Loucy (cell line): ENCODE measurements around the gene PGS1.

Experiments used
- H2AFZ ChIP-seq: fragments of 200-600 bp; sonication (generic); 2 replicates; pipeline ENCODE4 v1.6.0; 2016; ENCODE audit warnings: antibody characterized with exemption, mild to moderate bottlenecking, low read length, moderate library complexity
- H3F3A ChIP-seq: fragments of 200-600 bp; 2 replicates; pipeline ENCODE4 v1.6.0; 2016; ENCODE audit warnings: antibody characterized with exemption, low read depth, mild to moderate bottlenecking
- H3K27me3 ChIP-seq: fragments of 200-600 bp; sonication (generic); 2 replicates; pipeline ENCODE4 v1.6.1; 2014; ENCODE audit warnings: low read length, mild to moderate bottlenecking; ENCODE audit not compliant: insufficient read depth, poor library complexity, severe bottlenecking
- H3K36me3 ChIP-seq: fragments of 200-600 bp; sonication (generic); 2 replicates; pipeline ENCODE4 v1.6.1; 2016; ENCODE audit warnings: low read length; ENCODE audit not compliant: insufficient read depth
- H3K4me1 ChIP-seq: fragments of 200-600 bp; sonication (generic); 2 replicates; pipeline ENCODE4 v1.5.1; 2014; ENCODE audit warnings: low read length, mild to moderate bottlenecking; ENCODE audit not compliant: insufficient read depth, poor library complexity, severe bottlenecking
- H3K4me2 ChIP-seq: fragments of 200-600 bp; sonication (generic); 2 replicates; pipeline ENCODE4 v1.6.0; 2014; ENCODE audit warnings: antibody characterized with exemption, low read length, low read depth, mild to moderate bottlenecking; ENCODE audit not compliant: poor library complexity, severe bottlenecking
- H3K4me3 ChIP-seq: fragments of 200-600 bp; sonication (generic); 2 replicates; pipeline ENCODE4 v1.5.1; 2014; ENCODE audit warnings: low read length, mild to moderate bottlenecking, mixed read lengths; ENCODE audit not compliant: poor library complexity, severe bottlenecking
- H3K79me2 ChIP-seq: fragments of 200-600 bp; sonication (generic); 2 replicates; pipeline ENCODE4 v1.6.1; 2014; ENCODE audit warnings: low read length; ENCODE audit not compliant: insufficient read depth
- H3K9ac ChIP-seq: fragments of 200-600 bp; sonication (generic); 2 replicates; pipeline ENCODE4 v1.6.0; 2014; ENCODE audit warnings: mild to moderate bottlenecking, low read depth, low read length, moderate library complexity; ENCODE audit not compliant: poor library complexity, severe bottlenecking
- H3K9me2 ChIP-seq: fragments of 200-600 bp; sonication (generic); replicated peaks from 2 replicates; pipeline ENCODE4 v1.6.1; 2016; ENCODE audit warnings: low read depth, low read length, mixed read lengths
- H3K9me3 ChIP-seq: fragments of 200-600 bp; sonication (generic); 2 replicates; pipeline ENCODE4 v1.6.1; 2014; ENCODE audit warnings: mild to moderate bottlenecking, antibody characterized with exemption, low read length, low read depth; ENCODE audit not compliant: insufficient read depth
- H4K20me1 ChIP-seq: fragments of 200-600 bp; sonication (generic); 2 replicates; pipeline ENCODE4 v1.6.0; 2014; ENCODE audit warnings: antibody characterized with exemption, low read length, mild to moderate bottlenecking; ENCODE audit not compliant: insufficient read depth, poor library complexity, severe bottlenecking
- EZH2phosphoT487 ChIP-seq: fragments of 200-600 bp; IDR thresholded peaks from 2 replicates; pipeline ENCODE4 v1.6.1; 2018; ENCODE audit warnings: antibody characterized with exemption, mild to moderate bottlenecking, moderate library complexity, borderline replicate concordance
- TF ChIP-seq, protein P1 (sequence below): fragments of 200-600 bp; sonication (generic); conservative IDR thresholded peaks from 2 replicates; pipeline ENCODE4 v1.5.1; 2014; ENCODE audit warnings: mild to moderate bottlenecking, antibody characterized with exemption, low read length

Gene PGS1

DNA sequence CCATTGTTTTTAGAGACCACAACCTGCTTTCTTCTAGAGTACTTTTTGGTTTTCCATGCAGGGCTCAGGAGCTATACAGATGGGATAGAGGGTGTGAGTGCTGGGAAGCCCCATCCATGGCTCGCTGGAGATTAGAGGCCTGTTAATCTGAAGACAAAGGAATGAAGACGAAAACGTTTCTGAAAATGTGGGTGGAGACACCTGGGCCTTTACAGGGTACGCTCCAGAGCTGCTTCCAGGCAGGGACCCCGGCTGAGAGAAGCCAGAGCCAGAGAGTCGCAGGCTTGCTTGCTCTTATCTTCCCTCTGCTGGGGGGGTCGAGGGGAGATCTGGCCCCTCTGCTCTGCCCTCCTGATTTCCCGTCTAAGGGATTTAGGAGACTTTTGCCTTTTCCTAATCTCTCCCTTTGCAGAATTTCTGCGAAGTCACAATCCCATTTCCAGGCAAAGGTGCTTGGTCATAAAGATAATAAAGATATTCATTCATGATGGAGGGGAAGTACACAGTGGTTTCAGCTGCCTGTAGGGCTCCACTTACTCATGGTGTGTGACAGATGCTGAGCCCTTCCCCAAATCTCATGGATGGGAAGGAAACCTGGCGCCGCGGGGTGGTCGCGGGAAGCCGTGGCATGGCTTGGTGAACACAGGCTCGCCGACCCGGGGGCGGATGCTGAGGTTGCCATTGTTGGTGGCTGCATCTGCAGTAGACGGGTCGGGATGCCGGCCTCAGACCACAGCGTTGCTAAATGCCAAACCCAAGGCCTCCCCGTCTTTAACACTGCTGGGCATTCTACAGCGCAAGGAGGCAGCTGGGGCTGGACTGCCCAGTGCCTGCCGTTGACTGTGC lies 13.8 kb upstream of the PGS1 start:
- Histone ChIP-seq H3K9me2 (no peaks in the 10 kb centered on the region), H3K27me3 (peaks cover 3% of the 10 kb centered on the region), H2AFZ (no peak overlapping the region), H3K4me3 (no peak overlapping the region), H3K36me3 (no peaks in the 10 kb centered on the region), H3K4me1 (peaks cover 5% of the 10 kb centered on the region), H3K79me2 (no peaks in the 10 kb centered on the region), H4K20me1 (no peaks in the 10 kb centered on the region), H3K4me2 (no peak overlapping the region), H3K9ac (no peak overlapping the region), H3K9me3 (no peaks in the 10 kb centered on the region), H3F3A (no peaks in the 10 kb centered on the region)
- TF ChIP-seq, protein P1, sequence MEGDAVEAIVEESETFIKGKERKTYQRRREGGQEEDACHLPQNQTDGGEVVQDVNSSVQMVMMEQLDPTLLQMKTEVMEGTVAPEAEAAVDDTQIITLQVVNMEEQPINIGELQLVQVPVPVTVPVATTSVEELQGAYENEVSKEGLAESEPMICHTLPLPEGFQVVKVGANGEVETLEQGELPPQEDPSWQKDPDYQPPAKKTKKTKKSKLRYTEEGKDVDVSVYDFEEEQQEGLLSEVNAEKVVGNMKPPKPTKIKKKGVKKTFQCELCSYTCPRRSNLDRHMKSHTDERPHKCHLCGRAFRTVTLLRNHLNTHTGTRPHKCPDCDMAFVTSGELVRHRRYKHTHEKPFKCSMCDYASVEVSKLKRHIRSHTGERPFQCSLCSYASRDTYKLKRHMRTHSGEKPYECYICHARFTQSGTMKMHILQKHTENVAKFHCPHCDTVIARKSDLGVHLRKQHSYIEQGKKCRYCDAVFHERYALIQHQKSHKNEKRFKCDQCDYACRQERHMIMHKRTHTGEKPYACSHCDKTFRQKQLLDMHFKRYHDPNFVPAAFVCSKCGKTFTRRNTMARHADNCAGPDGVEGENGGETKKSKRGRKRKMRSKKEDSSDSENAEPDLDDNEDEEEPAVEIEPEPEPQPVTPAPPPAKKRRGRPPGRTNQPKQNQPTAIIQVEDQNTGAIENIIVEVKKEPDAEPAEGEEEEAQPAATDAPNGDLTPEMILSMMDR = no peak
- no peak for TF ChIP-seq EZH2phosphoT487

DNA sequence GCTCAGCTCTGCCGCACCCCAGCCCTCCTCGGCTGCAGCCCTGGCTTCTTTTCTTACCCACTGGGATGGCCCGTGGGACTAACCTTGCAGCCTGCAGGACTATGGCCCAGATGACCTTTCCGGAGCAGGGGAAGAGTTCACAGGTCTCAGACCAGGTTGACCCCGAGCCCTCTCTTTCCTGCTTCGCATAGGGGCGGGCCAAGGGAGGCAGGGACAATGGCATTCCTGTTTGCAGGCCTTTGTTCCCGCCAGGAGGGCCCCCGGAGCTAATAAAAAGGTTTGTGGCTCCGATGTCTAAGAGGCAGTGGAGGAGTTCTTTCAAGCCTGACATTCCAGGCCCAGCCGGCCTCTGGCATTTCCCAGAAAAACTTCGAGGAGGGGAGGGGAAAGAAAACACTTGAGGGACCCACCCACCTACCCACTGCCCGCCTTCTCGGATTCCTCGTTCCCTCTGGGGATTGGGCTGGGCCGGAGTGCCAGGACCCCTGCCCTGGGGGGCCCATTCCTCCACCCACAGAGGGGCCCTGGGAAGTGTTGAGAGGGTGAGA lies 12.8 kb upstream of the PGS1 start:
- H4K20me1 ChIP-seq = no peaks in the 10 kb centered on the region
- H2AFZ ChIP-seq = no peak overlapping the region
- H3K9ac ChIP-seq = no peak overlapping the region
- no peaks in the 10 kb centered on the region for H3K79me2 ChIP-seq
- H3K36me3 ChIP-seq = no peaks in the 10 kb centered on the region
- H3F3A ChIP-seq = no peaks in the 10 kb centered on the region
- H3K4me3 ChIP-seq = no peak overlapping the region
- H3K27me3 ChIP-seq = no peaks in the 10 kb centered on the region
- TF ChIP-seq EZH2phosphoT487 = no peak
- TF ChIP-seq, protein P1 = no peak
- no peaks in the 10 kb centered on the region for H3K9me3 ChIP-seq
- no peaks in the 10 kb centered on the region for H3K9me2 ChIP-seq
- no peak overlapping the region for H3K4me2 ChIP-seq
- H3K4me1 ChIP-seq = peaks cover under 1% of the 10 kb centered on the region

DNA sequence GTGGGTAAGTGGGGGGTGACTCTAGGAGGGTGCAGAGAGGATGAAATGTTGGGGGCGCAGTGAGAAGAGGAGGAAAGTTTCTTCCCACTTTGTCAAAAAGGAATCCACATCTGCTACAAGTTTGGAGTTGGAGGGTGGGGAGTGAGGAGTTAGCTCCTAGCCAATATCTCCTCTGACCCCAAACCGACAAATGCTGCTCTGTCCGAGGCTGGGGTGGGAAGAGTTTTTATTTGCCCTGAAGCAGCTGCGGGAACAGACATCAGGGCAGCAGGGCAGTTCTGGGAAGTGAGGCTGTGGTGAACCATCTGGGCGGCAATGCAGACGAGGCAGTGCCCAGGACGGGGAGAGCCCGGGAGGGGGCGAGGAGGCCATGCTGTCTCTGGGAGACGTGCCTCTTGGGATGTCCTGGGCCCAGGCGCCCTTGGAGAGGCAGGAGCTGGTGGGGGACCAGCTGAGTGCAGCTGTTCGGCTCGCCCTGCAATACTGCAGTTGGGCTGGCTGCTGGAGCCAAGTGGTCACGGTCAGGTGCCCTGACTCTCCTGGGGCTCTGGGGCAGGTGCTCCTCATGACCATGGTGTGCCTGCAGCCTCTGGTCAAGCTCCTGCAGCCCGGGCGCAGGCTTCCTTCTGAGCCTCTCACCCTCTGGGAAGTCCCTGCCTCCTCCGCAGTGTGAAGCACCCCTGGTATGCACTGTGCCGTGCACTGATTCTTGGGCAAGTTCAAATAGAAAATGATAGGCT lies 12.2 kb upstream of the PGS1 start:
- TF ChIP-seq EZH2phosphoT487 = no peak
- TF ChIP-seq, protein P1 = no peak

More for the DNA sequence above, 12.2 kb upstream of the PGS1 start:
- no peaks in the 10 kb centered on the region for H3K9me3 ChIP-seq
- H3K9ac ChIP-seq = no peak overlapping the region
- H3K4me1 ChIP-seq = no peaks in the 10 kb centered on the region
- no peaks in the 10 kb centered on the region for H4K20me1 ChIP-seq
- no peaks in the 10 kb centered on the region for H3K36me3 ChIP-seq
- H3F3A ChIP-seq = no peaks in the 10 kb centered on the region
- H2AFZ ChIP-seq = no peak overlapping the region
- H3K27me3 ChIP-seq = no peaks in the 10 kb centered on the region
- H3K4me3 ChIP-seq = no peak overlapping the region
- no peaks in the 10 kb centered on the region for H3K9me2 ChIP-seq
- no peak overlapping the region for H3K4me2 ChIP-seq
- no peaks in the 10 kb centered on the region for H3K79me2 ChIP-seq
